Loucy (cell line): ENCODE data around the gene KAT2A.

Experiments used
- CTCF ChIP-seq: fragments of 200-600 bp; sonication (generic); conservative IDR thresholded peaks from 2 replicates; pipeline ENCODE4 v1.5.1; 2014; ENCODE audit warnings: mild to moderate bottlenecking, antibody characterized with exemption, low read length
- EZH2phosphoT487 ChIP-seq: fragments of 200-600 bp; IDR thresholded peaks from 2 replicates; pipeline ENCODE4 v1.6.1; 2018; ENCODE audit warnings: antibody characterized with exemption, mild to moderate bottlenecking, moderate library complexity, borderline replicate concordance

GRCh38 chr17:42068979-42069378, 52.2 kb downstream of the KAT2A start:
- no peak for TF ChIP-seq CTCF
- TF ChIP-seq EZH2phosphoT487: no peak
